ENCODE results near the gene ITGB8.
"Not testable (repeated sequence)": the region's sequence is repeated elsewhere in the genome, so short reads cannot be mapped to it uniquely, and the experiment has no call there.

The ITGB8 gene

DNA sequence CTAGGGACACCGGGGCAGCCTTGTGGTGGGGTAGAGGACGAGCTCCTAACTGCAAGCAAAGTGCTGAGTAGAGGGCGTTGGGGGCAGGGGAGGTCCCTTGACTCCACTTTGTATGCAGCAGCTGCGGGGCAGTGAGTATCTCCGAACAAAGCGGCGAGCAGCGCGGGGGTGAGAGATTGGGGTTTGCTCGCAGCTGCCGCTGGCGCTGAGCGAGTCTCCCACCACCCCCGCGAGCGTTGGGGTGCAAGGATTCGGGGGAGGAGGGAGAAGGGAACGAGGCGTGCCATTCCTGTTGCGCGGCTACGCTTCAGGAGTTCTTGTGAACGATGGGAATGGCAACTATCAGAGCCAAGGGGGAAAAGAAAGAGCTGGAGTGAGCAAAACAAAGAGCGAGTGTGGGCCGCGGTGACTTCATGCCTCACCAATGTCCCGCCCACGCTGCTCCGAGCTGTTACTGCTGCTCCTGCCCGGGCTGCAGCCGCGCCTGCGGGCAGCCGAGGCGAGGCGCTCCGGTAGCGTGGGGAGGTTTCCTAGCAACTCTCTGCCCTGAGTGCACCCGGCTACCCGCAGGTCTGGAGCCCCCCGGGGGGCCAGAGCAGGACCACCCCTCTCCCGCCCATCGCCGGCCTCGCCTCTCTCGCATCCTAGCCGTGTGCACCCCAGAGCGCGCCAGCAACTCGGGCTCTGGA is at the start of gene ITGB8:
Gene ITGB8, plus strand, starts transcription at position 662 of the 689 bp plus-strand sequence. CDS start 907 bp downstream, outside the sequence.
- no peak for DNase-seq

DNA sequence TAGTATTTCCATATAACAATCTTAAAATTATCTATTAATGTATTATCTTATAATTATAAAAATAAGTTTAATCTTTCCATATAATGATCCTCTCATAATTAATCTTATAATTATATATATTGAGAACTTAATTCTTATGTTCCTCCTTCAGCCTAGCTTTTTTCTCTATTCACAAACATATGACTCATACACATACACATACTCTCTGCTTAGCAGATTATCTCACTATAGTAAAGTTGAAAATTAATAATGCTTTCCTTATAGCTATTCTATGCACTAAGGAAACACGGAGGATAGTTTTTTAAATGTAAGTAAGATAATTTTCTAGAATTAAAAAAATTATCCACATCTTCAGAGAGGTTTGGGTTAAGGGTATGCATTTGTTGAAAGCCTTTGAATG is 47.7 kb upstream of the ITGB8 start:
- DNase-seq, result no peak

DNA sequence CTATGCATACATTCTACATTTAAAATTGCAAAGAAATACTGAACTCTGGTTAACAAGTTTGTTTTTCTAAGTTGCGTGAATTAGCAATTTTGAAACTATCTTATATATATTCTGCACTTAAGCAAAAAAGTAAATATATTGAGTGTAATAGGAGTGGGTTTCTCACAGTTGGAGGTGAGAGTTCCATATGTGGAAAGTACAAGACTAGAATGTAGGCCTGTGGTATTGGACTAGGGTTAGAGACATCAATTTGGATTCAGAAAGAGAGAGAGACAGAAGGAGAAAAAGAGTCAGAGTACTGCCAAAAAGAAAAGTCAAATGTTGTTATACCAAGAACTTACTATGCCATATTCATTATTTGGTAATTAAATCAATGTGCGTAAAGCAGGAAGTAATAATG is 47.3 kb upstream of the ITGB8 start:
- no peak for DNase-seq

DNA sequence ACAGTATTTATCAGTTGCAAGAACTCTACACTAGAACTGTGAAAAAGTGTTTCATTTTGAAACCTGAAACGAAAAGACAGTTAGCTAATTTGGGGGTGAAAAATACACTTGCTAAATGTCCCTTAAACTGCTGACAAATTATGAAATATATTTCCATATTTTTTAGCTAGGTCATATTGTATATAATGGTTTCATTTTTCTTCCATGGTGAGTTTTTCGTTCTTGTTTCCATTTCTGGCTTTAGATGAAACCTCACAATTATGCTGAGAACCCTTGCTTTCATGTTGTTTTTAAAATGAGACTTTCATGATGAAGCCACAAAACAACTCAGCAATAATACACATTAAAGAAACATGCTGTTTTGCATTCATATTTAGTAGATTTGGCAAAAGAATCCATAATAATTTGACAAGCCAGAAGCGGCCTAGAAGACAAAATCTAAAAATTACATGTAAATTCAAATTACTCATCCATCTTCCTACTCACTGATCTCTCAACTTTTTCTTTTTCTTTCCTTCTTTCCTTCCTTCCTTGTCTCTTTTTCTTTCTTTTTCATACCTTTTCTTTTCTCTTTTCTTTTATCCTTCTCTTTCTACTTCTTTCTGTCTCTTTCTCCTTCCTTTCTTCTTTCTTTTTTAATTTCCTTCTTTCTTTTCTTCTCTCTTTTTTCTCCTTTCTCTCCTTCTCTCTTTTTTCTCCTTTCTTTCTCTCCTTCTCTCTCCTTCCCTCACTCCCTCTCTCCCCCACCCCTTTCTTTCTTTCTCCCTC is 46.5 kb upstream of the ITGB8 start:
- no peak for DNase-seq

DNA sequence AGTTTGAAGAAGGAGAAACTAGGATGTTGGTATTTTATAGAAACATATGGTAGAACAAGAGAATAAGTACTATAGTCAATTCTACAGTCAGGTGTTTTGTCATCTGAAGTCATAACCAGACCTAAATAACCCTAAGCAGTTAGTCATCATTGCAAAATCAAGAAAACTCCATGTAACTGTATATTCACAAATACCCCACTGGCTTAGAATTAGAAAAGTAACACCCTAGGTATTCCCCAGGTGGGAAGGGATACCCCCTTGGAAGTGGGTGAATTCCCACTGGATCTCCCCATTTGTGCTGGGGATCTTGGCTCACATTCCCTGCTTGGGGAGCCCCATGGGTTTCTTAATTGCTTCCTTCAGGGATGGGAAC is 45.9 kb upstream of the ITGB8 start:
- no peak for DNase-seq

DNA sequence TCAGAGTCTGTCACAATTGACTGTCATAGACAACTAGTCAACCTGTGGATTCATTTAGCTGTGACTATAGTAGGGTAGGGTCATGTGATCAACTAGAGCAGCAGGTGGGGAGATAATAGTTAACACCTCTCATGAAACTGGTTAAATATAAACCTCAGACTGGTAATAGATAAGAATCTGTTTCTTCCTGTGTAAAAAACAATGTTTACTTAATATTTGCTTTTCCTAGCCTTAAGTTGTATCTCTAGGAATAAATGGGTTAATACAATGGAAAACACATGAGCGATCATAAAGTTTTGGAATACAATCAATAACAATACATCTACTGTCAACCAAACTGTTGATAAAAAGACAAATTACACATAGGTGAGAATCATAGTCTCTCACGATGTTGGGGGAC is 43.4 kb upstream of the ITGB8 start:
- no peak for DNase-seq

DNA sequence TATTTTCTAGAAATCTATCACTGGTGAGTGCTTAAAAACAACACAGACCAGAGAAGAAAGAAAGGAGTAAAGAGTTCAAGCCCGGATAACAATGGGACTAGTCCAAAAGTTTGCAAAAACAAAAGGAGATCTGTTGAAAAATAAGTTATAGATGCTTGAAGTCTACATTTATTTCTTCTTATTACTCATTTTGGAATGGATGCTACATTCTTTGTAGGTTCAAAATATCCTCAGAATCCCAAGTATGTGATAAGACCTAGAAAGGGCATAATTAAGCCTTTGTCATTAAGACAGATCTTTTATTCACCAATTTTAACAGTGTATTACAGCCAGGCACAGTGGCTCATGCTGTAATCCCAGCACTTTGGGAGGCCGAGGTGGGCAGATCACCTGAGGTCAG is 42.7 kb upstream of the ITGB8 start:
- DNase-seq, result no peak

DNA sequence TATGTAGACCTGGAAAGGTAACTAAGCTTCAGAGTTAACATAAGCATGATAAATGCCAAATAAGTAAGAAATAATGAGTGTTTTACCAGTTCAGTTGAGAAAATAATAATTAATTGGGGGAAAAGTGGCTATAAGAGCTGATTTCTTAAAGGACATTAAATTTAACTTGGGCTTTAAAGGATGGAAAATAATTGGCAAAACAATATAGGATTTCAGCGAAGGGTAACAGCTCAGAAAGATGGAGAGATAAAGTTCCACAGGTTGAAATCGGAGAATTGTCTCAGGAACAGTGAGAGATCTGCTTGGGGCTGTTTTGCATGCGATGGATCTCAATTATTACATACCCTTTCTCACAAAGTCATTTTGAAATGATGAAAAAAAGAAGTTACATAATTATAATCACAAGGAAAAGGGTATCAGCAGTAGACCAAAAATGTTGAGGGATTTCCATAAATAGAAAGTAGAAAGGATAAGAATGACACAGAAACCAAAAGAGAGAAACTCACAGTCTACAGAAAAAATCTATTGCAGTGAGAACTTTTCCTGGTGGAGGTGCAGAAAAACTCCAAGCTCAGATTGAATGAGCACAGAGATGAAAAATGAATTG is 40.1 kb upstream of the ITGB8 start:
- no peak for DNase-seq

DNA sequence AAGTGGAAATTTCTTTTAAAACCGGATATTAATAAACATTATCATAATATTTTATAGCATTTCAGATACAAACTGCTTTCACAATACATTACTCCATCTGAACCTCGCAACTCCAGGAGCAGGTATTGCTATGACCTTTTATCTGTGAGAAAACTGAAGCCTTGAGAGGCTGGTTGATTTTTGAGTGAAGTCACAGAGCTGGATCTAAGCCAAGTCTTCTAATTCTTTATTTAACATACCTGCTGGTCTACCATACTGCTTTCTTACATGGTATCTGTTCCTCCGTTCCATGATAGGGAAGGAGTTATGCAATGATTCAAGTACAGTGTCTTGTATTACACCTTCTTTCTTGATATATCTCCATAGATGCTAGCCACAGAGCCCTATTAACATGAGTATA is 37.4 kb upstream of the ITGB8 start:
- no peak for DNase-seq

DNA sequence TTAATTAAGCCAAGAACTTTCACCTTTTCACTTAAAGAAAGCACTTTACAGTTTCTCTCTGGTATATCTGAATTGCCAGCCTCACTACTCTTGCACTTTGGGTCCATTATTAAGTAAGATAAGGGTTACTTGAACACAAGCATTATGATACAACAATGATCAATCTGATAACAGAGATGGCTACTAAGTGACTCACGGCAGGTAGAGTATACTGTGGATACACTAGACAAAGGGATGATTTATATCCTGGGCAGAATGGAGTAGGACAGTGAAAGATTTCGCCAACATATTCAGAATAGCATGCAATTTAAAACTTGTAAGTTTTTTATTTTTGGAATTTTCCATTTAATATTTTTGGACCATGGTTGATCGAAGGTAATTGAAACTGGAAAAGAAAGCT is 34.3 kb upstream of the ITGB8 start:
- DNase-seq, result no peak

DNA sequence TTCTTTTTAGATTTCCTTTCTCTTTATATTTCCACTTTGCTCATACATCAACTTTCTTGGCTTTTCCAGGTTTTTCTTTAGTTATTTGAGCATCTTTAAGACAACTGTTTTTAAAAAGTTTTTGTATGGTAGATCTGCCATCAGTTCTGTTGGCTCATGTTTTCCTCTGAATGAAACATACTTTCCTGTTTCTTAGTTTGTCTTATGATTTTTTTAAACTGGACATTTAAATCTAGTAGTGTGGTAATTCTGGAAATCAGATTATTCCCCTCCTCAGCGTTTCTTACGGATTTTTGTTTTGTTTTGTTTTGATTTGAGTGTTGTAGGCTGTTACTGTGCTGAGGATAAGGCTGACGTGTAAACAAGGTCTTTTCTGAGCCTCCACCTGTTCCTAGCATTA is 33.8 kb upstream of the ITGB8 start:
- DNase-seq, result no peak

DNA sequence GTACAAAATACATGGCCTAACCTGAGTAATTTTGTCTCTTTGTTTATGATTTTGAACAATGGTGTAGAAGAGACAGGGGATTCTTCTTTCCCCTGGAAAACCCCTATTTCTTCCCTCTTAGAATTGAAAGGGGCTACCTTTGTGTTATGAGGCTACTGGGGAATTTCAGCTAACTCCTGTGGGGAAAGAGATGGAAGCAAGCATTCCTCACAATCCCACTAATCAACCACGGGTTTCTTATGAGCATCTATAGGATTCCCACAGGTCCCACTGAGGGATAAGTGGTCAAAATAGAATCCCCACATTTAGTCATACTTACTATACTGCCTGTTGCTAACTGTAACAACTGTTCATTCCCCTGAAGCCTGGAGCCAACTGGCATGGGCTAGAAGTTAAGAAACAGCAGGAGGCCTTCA is 32.2 kb upstream of the ITGB8 start:
- no peak for DNase-seq

DNA sequence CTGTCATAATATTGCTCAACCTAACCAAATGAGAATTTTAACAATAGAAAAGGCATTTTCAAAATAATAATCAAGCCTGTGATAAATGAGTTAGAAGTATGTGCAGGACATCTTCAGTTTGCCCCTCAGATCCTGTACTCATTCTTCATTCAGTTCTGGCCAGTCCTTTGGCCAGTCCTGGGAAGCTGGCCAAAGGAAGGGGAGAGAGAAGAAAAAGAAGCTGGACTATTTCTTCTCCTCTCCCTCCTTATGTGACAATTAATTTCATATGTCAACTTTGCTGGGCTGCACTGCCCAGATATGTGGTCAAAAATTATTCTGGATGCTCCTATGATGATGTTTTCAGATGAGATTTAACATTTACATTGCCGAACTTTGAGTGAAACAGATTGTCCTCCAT is 31.6 kb upstream of the ITGB8 start:
- DNase-seq, result no peak

DNA sequence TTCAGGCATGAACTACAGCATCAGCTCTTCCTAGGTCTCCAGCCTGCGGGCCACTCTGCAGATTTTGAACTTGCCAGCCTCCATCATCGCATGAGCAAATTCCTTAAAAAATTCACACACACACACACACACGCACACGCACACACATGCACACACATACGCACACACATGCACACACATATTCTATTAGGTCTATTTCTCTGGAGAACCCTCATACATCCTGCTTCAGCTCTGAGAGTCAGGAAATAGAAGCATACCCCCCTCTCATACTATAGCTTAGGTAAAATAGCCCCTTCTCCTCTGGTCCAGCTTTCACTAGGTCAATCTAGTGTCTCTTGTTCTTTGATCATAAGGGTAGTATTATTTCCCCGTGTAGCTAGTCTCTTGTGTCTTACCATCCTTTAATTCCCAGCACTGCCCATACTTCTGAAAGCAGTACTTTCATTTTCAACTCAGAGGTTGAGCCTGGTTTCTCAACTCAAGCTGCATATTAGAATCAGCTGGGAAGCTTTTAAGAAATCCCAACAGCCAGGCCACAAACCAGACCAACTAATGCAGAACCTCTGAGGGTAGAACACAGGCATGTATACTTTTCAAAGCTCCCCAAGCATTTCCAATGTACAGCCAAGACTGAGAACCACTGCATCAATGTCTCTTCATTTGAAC is 30.9 kb upstream of the ITGB8 start:
- no peak for DNase-seq

DNA sequence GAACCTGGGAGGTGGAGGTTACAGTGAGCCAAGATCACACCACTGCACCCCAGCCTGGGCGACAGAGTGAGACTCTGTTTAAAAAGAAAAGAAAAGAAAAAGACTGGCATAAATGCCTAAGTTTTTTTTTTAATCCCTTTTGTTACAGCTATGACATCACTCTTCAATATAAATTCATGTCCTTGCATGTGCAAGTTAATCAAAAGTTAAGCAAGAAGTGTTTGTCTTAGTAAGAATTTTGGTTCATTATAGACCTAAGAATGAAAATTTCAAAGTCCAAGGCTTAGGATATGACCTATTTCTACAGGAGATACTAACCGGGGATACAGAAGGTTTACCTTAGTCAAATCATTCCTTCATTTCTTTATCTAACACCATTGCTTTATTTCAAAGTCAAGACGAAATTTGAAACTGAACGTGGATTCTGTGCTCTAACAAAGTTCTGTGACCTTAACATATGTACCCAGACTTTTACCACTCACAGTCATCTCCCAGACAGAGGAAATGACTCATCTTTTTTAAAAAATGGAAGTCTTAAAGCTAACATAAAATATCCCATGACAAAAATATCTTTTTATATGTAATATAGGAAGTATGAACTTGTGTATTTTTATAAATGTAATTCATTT is 29.3 kb upstream of the ITGB8 start:
- DNase-seq, result no peak

DNA sequence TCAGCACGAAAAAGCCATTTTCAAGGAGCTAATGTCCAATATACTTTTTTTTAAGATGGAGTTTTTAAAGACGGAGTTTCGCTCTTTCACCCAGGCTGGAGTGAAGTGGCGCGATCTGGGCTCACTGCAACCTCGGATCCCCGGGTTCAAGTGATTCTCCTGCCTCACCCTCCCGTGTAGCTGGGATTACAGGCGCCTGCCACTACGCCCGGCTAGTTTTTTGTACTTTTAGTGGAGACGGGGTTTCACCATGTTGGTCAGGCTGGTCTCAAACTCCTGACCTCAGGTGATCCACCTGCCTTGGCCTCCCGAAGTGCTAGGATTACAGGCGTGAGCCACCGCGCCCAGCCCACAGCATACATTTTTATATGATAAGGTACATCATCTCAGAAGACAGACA is 28.4 kb upstream of the ITGB8 start:
- not testable (repeated sequence) for DNase-seq

DNA sequence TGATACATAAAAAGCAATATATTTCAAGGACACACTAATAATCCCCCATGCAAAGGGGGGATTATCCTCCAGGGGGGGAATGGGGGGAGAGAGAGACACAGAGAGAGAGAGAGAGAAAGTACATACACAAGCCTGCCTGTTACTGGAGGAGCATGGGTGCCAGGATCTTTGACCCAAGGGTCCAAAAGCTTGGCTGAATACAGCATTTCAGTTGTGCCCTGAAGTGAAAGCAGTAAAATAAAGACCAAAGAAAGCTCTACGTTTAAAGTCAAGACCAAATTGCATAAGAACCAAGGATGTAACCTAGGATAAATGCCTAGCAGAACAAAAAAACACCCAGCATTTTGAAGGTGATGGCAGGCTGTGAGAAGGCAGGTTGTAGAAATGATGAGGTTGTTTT is 27.8 kb upstream of the ITGB8 start:
- no peak for DNase-seq

DNA sequence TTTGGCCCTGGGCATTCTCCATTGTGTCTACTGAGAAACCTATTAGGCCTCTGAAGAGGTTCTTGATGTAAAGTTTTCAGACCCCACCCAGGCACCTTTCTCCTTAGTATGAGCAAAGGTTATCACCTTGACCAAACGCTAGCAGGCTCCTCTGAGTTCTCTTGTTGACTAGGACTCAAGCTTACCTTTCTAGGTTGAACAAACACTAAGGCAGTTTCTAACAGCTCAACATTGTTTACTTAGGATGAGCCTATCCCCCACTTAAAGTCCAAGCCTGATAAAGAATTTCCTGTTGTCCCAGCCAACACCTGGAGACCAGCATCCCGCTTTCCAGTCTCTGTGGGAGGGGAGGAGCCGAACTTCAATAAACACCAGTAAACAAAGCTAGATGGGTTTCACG is 26.3 kb upstream of the ITGB8 start:
- DNase-seq, result no peak

DNA sequence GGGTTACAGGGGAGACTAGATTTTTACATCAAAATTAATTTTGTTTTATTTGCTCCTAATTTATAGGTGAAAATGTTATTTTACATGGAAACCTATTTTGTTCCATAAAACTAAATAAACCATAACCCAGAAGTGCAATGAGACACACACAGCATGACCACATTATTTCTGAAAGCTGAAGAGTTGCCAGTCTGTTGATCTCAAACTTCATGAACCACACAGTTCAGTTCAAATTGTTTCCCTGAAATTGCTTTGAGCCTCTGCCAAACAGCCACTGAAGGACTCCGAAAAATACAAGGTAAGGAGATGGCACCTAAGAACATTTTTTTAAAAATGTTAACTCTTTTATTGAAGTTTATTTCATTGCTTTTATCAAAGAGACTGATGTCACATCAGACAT is 25.0 kb upstream of the ITGB8 start:
- no peak for DNase-seq

DNA sequence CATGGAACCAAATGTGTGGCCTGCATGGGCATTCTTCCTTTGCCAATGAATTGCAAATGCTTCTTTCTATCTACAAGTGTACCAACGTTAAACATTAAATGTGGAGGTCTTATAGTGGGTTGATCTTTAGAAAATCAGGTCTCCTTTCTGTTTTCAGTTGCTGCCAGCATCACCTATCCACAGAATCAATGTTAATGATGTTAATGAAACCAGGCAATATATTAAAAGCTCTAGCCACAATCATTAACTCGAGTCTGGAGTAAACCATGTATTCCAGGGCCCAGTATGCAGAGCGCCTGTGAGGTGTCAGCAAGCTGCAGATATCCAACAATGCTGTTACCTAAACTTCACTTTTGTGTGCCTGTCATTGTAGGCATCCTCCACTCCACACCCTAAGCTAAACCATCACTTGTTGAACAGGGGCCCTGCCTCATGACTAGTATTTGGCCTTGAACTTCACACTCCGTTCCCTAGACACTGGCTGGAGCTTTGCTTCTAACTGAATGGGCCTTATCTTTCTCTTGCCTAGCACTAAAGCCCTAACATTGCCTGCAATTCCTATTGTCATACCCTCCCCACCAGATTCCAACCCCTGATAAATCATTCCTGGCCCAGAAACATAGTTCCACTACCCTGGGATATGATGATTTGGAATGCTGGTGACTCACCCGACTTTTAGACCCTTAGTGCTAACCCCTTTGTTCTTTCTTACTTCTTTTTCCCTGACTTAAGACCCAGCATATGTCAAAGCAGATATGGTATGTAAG is 24.3 kb upstream of the ITGB8 start:
- DNase-seq, result no peak

DNA sequence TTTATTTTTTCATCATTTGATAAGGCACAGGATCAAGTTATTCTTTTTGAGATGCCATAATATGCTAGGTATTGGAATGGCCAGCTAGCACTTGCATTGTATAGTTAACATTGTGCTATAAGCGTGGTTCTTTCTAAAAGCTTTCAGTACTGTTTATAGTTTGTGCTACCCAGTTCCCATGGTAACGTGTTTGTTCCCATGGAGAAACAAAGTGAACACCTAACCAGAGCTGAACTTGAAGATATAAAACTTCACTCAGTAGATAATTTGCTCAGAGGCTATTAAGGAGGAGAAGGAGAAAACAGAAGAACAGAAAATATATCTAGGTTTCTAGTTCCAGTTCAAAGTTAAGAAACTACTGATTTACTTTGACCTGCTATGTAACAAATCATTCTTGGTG is 23.6 kb upstream of the ITGB8 start:
- no peak for DNase-seq

DNA sequence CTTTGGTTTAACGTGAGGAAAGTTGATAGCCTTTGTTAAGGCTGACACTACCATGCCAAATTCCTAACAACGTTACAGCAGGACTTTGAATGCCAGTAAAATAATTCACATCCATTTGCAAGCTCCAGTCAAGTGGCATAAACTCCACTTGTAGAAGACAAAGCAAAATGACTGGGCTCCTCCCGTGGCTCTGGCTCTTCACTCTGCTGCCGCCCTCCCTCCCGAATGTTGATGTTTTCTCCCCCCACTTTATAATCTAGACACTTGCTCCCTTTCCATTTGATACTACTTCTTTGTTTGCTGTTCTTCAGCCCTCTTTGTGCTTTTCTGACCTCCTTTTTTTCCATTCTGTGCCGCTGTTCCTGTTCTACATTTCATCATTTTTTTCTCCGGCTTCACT is 22.8 kb upstream of the ITGB8 start:
- no peak for DNase-seq

DNA sequence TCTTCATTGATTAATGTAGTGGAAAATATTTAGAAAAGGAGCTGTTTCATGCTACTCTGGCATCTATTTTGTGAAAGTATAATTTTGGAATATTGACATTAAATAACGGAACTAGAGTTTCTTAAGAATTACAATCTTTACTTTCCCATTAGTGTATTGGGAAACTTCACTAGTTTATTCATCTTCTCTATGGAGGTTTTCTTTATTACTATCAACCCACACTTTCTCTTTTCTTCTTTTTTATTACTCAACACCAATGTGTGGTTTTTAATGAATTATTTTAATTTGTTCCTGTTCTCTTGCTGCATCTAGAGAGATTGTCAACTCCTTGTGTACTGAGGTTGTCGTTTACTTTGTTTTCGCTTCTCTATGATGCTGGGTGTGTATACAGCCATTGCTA is 20.4 kb upstream of the ITGB8 start:
- DNase-seq, result no peak

Measured in NK-92 treated with Interleukin-12 subunit alpha and Interleukin-12 subunit beta, amount 100 ng/mL, for 24 hours (cell line).